Stimulated activated effector memory CD8-positive, alpha-beta T cell treated with anti-CD3 and anti-CD28 coated beads, Interleukin-12 subunit alpha, Interleukin-12 subunit beta, amount 100 ng/mL, for 72 hours (primary cell): ENCODE data around the gene DNAH12.
A peak's percentile ranks its signal among the peaks of the same experiment; 100 is the strongest.

ENCODE experiments used
- ATAC-seq: fragments of 150-1000 bp; cut with Tn5 transposase; 2 replicates; pipeline ENCODE4 v1.10.0; 2021
- DNase-seq, 2 donors: peaks; one replicate each; pipeline ENCODE4 v3.0.0; 2021 to 2022; ENCODE audit warnings: low spot score in 2 of 2
- H3K27ac Mint-ChIP-seq: one replicate; pipeline ENCODE4 v1.8.0; 2022; ENCODE audit warnings: mild to moderate bottlenecking, mixed read lengths
- H3K36me3 Mint-ChIP-seq: one replicate; pipeline ENCODE4 v1.8.0; 2022; ENCODE audit warnings: mild to moderate bottlenecking, mixed read lengths
- H3K4me1 Mint-ChIP-seq: one replicate; pipeline ENCODE4 v1.8.0; 2022; ENCODE audit warnings: mixed read lengths
- H3K4me3 Mint-ChIP-seq: one replicate; pipeline ENCODE4 v1.8.0; 2022; ENCODE audit warnings: mild to moderate bottlenecking, mixed read lengths
- H3K9me3 Mint-ChIP-seq: one replicate; pipeline ENCODE4 v1.8.0; 2022; ENCODE audit warnings: mixed read lengths

The DNAH12 gene

GRCh38 chr3:57278237-57278636 lies 265.9 kb downstream of the DNAH12 start:
- Mint-ChIP-seq H3K36me3 (peaks cover 7% of the 10 kb centered on the region), H3K9me3 (no peaks in the 10 kb centered on the region), H3K4me3 (no peak overlapping the region), H3K27ac (no peak overlapping the region), H3K4me1 (no peaks in the 10 kb centered on the region)
- no peak for ATAC-seq
- DNase-seq = no peak

GRCh38 chr3:57275393-57275792 lies 268.8 kb downstream of the DNAH12 start:
- Mint-ChIP-seq H3K4me1 (no peaks in the 10 kb centered on the region), H3K9me3 (no peaks in the 10 kb centered on the region), H3K27ac (no peak overlapping the region), H3K4me3 (no peak overlapping the region), H3K36me3 (peaks cover 31% of the 10 kb centered on the region)
- DNase-seq = no peak
- no peak for ATAC-seq

GRCh38 chr3:57274845-57275244 lies 269.3 kb downstream of the DNAH12 start:
- ATAC-seq (no peak), DNase-seq (no peak)
- no peaks in the 10 kb centered on the region for H3K4me1 Mint-ChIP-seq
- no peaks in the 10 kb centered on the region for H3K9me3 Mint-ChIP-seq
- H3K36me3 Mint-ChIP-seq = peaks cover 37% of the 10 kb centered on the region
- H3K27ac Mint-ChIP-seq = no peak overlapping the region
- no peak overlapping the region for H3K4me3 Mint-ChIP-seq

- DNase-seq (no peak), ATAC-seq (no peak)
- Mint-ChIP-seq H3K4me3 (no peak overlapping the region), H3K36me3 (peaks cover 93% of the 10 kb centered on the region), H3K27ac (no peak overlapping the region), H3K4me1 (no peaks in the 10 kb centered on the region), H3K9me3 (peaks cover under 1% of the 10 kb centered on the region)
These were observed 275.7 kb downstream of the DNAH12 start for GRCh38 chr3:57268416-57268815.

GRCh38 chr3:57261929-57262328 lies 282.2 kb downstream of the DNAH12 start:
- Mint-ChIP-seq H3K27ac (no peak overlapping the region), H3K4me3 (no peak overlapping the region), H3K36me3 (peaks cover 100% of the 10 kb centered on the region), H3K4me1 (no peaks in the 10 kb centered on the region), H3K9me3 (peaks cover 4% of the 10 kb centered on the region)
- DNase-seq = no peak
- ATAC-seq = no peak

- no peak overlapping the region for H3K27ac Mint-ChIP-seq
- no peaks in the 10 kb centered on the region for H3K4me1 Mint-ChIP-seq
- H3K4me3 Mint-ChIP-seq = no peak overlapping the region
- H3K9me3 Mint-ChIP-seq = peaks cover 4% of the 10 kb centered on the region
- no peak for ATAC-seq
- DNase-seq = no peak
- H3K36me3 Mint-ChIP-seq = peaks cover 96% of the 10 kb centered on the region
These were observed 283.0 kb downstream of the DNAH12 start for GRCh38 chr3:57261119-57261518.

GRCh38 chr3:57257678-57258077 lies 286.5 kb downstream of the DNAH12 start:
- no peaks in the 10 kb centered on the region for H3K9me3 Mint-ChIP-seq
- no peak overlapping the region for H3K4me3 Mint-ChIP-seq
- ATAC-seq (no peak), DNase-seq (no peak)
- H3K27ac Mint-ChIP-seq = no peak overlapping the region
- H3K4me1 Mint-ChIP-seq = no peaks in the 10 kb centered on the region
- peaks cover 82% of the 10 kb centered on the region for H3K36me3 Mint-ChIP-seq

- Mint-ChIP-seq H3K4me3 (no peak overlapping the region), H3K36me3 (peaks cover 82% of the 10 kb centered on the region), H3K4me1 (no peaks in the 10 kb centered on the region), H3K9me3 (no peaks in the 10 kb centered on the region), H3K27ac (no peak overlapping the region)
- ATAC-seq (no peak), DNase-seq (no peak)
These were observed 287.3 kb downstream of the DNAH12 start for GRCh38 chr3:57256844-57257243.

GRCh38 chr3:57252404-57252803 lies 291.7 kb downstream of the DNAH12 start:
- no peak for ATAC-seq
- Mint-ChIP-seq H3K4me1 (no peaks in the 10 kb centered on the region), H3K9me3 (no peaks in the 10 kb centered on the region), H3K36me3 (peaks cover 78% of the 10 kb centered on the region), H3K27ac (no peak overlapping the region), H3K4me3 (no peak overlapping the region)
- DNase-seq = no peak

GRCh38 chr3:57244946-57245345 lies 299.2 kb downstream of the DNAH12 start:
- ATAC-seq (no peak), DNase-seq (no peak)
- H3K9me3 Mint-ChIP-seq = no peaks in the 10 kb centered on the region
- peaks cover 97% of the 10 kb centered on the region for H3K36me3 Mint-ChIP-seq
- no peak overlapping the region for H3K4me3 Mint-ChIP-seq
- H3K4me1 Mint-ChIP-seq = no peaks in the 10 kb centered on the region
- peak overlapping the region; percentile 2 for H3K27ac Mint-ChIP-seq
